DND-41 (cell line): ENCODE results near the gene GRAP2.

Experiments used
- CTCF ChIP-seq: IDR thresholded peaks from 2 replicates; pipeline ENCODE4 v1.5.1; 2012; ENCODE audit warnings: borderline replicate concordance, low read length, moderate library complexity, mild to moderate bottlenecking; ENCODE audit not compliant: poor library complexity, severe bottlenecking; ENCODE audit errors: extremely low read depth
- EZH2 ChIP-seq: IDR thresholded peaks from 3 replicates; pipeline ENCODE4 v1.6.1; 2012; ENCODE audit warnings: borderline replicate concordance, low read depth, mild to moderate bottlenecking, moderate library complexity, low read length, inconsistent platforms; ENCODE audit not compliant: severe bottlenecking

- no peak for TF ChIP-seq CTCF
- no peak for TF ChIP-seq EZH2
Observed at GRCh38 chr22:39932166-39932565, 31.3 kb downstream of the GRAP2 start.
